Dermis blood vessel endothelial cell (primary cell): Measurements from ENCODE around the gene TCOF1. TPM values are rescaled to one million over a fixed set of nuclear protein-coding genes. Genes with fewer than 3 reads are reported as not detected.

Source experiments
- DNase-seq: peaks from one replicate; pipeline ENCODE4 v3.0.0; 2010
- total RNA-seq: library from RNA; depleted of rRNA; stranded (reverse); fragments of >200 nt; gene quantifications from 2 replicates; pipeline ENCODE4 v1.2.3, GENCODE V29; 2014

The TCOF1 gene
- total RNA-seq, 1 donor from 2014 or later: 14.3 TPM

DNA sequence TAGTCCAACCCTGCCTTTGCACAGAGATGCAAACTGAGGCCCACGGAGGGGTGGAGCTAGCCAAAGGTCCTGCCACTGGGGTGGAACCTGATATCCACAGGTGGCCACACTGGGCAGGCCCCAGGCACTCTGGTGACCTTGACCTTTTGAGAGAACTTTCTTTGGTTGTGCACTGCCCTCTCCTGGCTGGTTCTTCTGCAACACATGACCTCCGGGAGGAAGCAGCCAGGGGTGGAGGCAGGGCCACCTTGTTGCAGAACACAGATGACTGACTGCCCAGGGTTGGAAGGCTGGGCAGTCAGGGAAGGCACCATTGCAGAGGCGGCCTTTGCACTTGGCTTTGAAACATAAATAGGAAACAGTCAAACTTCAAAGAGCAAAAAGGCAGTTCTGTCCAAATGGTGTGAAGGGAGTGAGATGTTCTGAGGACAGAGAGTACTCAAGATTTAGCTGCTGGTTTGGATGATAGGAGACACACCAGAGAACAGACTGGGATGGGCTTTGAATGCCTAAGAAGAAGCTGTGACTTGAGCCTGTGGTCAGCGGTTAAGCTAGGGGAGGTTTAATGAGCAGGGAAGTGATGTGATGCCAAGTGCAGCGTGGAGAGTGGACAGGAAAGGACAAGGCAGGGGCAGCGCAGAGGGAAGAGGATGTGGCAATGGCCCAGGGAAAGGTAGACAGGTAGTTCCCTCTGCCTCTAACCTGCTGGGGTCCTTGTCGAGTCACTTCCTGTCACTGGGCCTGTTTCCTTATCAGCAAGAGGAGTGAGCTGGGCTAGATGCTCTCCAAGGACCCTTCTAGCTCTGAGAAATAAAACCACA is 6.8 kb upstream of the TCOF1 start:
- peak; percentile 77 for DNase-seq

DNA sequence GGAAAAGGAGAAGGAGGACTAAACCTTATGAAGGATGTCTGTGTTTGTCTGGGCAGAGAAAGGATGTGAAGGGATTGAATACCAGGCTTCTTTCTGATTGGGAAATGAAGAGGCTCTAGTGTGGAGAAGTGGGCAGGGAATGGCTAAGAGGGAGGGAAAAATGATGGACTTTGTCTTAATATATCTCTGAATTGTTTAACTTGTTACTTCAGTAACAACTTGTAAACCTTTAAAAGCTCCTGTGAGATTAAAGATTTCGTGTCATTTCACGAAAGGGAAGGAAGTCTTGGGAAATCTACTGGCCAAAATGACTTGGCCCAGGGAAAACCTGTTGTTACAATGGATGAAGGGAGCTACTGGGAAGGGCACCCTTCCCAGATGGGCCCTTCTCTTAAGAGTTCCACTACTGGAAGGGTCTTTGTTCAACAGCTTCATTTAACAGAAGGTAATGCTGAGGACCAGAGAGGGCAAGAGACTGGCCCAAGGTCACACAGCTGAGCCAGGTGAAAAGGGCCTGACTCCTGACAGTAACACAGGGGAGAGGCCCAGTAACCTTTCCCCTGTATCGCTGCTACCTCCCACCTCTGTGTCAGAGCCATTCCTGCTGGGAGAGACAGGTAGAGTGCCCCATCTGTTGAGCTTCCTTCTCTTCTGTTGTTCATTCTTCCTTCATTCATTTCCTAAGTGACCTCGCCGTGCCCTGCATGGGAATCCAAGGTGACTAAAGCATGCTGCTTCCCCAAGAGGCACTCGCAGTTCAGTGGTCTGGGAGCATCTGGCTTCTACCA is 5.1 kb upstream of the TCOF1 start:
- no peak for DNase-seq

DNA sequence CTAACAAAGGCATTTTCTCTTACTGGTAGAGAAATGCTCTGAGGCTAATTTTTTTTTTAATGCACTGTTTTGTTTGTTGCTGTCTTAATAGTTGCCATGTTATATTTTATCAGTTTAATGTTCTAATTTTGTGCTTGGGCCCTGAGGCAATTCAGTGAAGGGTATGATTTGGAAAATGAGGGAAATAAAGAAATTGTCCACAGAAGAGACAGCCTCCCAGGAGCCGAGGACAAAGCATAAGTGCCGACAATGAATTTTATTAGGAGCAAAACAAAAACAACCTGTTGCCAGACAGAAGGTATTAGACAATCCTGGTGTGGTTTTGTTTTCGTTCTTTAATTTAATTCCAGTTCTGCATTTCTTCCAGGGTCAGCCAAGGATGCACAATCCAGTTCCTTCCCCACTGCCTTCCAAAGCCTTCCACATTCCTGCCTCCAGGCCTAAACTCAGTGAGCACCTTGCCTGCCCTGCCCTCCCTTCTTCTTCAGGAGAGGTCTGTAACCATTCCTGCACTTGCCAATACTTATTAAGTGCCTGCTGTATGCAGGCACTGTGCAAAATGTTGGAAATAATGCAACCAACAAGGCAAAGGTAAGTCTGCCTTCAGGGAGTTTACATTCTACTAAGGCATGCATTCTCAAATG is 4.3 kb upstream of the TCOF1 start:
- DNase-seq: no peak

DNA sequence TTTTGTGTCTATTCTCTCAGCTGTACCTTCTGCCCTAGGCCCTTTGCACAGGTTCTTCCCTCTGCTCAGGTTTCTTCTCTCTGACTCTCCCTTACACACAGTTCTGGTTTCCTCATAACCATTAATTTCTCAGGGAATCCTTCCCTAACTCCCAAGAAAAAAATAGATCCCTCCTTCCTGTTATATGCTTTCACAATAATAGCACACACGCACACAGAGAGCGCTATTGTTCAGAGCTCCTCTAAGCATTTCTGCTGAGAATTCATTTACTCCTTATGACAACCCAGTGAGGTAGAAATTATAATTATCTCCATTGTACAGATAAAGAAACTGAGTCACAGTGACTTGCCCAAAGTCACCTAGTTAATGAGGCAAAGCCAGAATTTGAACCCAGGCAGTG is 1.7 kb upstream of the TCOF1 start:
- no peak for DNase-seq

DNA sequence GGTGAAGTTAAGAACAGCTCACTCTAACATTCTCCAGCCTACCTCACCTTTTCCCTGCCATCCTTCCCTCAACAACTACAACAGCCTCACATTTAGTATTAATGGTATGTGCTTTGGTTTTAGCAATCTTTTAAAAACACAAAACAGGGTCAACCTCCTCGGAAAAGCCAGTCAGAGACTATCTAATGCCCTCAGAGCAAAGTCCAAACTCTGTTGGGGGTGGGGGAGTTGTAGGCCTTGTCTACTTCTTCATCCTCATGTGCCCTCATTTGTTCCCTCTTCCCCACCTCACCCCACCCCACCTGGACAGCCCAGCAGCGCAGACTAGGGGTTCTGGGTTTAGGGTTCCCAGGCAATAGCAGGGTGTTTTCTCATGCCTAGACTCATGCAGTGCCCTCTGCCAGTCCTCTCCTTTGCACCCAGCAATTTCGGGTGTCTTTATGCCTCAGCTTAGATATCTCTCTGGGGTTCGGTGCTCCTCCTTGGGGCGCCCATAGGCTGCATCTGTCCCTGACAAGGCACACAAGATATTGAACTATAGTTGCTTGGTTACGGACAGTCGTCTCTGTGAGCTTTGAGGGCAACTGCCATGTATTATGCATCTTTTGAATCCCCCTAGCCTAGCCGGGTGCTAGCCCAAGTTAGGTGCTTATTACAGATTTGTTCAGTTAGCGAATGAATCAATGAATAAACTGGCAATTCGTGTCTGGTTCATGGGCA is 762 bp upstream of the TCOF1 start:
- DNase-seq: no peak

DNA sequence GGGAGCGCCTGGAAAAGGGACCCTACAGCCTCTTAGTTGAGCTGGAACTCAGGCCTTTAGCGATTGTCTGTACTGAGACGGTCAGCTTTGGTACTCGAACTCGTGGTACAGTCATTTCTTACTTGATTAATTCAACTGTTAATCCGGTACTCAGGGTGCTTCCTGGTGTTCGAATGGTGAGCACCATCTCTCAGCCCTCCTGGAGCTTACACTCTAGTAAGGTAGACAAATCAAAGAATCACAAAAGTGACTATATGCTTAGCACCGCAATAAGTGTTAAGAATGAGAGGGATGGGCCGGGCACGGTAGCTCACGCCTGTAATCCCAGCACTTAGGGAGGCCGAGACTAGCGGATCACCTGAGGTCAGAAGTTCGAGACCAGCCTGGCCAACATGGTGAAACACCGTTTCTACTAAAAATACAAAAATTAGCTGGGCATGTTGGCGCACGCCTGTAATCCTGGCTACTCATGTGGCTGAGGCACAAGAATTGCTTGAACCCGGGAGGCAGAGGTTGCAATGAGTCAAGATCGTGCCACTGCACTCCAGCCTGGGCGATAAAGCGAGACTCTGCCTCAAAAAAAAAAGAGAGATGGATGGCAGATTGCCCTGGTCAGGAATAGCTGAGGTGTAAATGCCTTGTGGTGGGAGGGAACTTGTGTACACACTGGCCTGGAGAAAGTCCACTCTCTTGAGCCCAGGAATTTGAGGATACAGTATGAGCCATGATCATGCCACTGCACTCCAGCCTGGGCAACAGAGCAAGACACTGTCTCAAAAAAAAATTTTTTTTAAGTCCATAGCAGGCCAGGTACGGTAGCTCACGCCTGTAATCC is 981 bp downstream of the TCOF1 start:
- DNase-seq: no peak

DNA sequence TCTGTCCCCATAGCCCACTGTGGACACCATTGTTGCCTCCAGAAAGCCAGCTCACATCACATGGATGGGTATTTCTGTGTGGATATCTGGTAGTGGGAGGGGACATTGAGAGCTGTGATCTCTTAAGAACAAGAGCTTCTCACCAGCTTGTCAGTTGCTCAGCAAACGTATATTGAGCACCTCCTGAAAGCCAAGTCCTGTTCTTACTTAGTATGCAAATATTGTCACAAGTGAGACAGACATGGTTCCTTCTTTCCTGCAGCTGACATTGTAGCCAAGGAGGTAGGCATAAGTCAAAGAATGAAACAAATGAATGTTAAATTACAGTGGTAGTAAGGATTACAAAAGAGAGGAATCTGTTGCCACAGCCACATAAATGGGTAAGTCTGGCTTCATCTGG is 3.8 kb downstream of the TCOF1 start:
- DNase-seq: no peak

DNA sequence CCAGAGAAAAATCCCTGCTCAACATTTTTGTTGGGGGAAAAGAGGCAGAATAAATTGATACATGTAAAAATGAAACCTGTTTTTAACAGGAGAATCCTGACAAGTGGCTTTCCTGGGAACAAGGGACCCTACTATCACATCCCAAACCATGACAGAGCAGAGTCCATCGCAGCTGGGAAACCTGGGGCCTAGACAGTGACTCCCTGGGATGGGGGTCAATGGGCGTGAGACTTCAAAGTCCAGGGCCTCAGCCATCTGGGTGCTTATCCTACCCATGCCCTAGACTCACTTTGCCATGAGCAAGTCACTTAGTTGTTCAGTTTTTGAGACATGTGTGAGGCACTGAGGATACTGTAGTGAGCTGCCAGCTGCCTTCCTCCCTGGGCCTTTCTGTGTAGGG is 5.7 kb downstream of the TCOF1 start:
- no peak for DNase-seq

DNA sequence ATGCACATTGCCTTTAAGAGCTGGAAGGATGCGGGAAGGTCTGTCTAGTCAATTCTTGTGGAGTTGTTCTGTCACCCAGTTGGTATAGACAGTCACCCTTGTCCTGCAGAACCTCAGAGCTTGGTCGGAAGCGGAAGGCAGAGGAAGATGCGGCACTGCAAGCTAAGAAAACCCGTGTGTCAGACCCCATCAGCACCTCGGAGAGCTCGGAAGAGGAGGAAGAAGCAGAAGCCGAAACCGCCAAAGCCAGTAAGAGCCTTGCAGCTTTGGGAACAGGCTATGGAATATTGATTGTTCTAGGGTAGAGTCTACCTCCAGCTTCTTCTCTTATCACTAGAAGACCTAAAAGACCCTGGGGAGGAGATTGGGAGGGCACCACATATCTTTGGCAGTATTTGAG is 6.5 kb downstream of the TCOF1 start:
- DNase-seq: no peak

DNA sequence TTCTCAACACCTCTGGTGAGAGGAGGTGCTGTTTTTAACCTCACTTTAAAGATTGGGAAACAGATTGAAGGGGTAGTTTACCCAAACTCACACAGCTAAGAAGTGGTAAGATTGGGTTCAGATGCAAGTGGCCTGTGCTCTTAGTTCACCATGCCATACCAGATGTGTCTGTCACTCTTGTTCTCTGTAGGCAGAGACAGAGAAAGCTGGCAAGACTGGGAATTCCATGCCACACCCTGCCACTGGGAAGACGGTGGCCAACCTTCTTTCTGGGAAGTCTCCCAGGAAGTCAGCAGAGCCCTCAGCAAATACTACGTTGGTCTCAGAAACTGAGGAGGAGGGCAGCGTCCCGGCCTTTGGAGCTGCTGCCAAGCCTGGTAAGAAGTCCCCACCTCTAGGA is 11.0 kb downstream of the TCOF1 start:
- DNase-seq: no peak

DNA sequence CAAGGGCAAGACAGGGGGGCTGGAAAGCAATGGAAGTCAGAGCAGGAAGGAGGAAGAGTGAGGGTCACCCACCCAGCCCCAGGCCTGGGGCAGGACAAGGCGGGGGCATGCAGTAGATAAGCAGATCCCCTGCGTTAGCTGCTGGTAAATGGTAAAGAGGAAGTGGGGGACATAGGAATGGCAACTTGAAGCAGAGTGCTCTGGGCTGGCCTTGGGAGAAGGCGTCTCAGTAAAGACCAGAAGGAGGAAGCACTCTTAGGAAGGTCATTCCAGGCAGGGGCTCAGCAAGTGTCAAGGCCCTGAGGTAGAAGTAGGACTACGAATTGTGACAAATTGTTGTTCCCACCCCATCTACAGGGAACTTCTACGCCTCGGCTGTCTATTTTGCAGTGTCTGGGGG is 15.1 kb downstream of the TCOF1 start:
- DNase-seq: no peak

DNA sequence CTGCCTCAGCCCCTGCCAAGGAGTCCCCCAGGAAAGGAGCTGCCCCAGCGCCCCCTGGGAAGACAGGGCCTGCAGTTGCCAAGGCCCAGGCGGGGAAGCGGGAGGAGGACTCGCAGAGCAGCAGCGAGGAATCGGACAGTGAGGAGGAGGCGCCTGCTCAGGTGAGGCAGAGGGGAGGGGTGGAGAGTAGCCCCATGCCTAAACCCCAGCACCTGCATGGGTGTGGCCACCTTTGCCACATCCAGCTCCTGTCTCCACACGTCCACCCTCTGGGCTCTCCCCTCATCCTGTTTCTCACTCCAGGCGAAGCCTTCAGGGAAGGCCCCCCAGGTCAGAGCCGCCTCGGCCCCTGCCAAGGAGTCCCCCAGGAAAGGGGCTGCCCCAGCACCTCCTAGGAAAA is 17.2 kb downstream of the TCOF1 start:
- DNase-seq: no peak

DNA sequence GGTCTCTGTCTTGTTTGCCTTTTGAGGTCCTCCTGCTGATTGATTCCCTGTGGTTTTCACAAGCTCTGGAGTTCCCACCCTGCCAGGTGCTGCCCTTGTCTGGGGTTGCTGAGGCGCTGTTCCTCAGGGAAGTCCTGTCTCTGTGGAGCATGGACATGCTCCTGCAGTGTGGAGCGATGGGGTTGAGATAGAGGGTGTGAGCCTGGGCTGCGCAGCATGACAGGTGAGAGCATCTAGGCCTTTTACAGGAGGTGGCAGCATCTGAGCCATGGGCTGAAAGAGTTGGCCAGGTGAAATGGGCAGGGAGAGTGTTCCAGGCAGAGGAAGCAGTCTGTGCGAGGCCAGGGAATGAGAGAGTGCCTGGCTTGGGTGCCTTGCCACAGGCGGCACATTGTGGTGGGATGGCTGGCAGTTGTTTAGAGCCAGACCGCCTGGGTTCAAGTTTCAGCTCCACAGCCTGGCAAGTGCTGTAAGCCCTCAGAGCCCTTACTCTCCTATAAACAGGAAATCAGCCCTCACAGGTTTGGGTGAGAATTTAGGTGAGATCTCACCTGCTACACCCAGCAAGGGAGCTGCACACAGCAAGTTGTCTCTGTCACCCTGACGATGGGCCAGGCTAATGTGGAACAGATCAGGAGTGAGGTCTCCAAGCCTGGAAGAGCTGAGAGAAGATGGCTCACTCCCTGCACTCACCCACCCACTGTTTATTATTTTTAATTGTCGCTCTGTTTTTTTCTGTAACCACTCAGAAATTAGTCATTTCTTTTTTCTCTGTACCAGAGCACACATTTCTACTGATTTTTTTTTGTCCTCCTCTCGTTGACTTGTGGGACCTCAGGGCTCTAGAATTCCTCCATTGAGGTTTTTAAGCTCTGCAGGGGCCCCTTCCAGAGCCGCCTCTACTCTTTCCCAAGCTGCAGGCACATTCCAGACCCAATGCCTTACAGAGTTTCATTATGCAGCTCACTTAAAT is 19.6 kb downstream of the TCOF1 start:
- DNase-seq: no peak

DNA sequence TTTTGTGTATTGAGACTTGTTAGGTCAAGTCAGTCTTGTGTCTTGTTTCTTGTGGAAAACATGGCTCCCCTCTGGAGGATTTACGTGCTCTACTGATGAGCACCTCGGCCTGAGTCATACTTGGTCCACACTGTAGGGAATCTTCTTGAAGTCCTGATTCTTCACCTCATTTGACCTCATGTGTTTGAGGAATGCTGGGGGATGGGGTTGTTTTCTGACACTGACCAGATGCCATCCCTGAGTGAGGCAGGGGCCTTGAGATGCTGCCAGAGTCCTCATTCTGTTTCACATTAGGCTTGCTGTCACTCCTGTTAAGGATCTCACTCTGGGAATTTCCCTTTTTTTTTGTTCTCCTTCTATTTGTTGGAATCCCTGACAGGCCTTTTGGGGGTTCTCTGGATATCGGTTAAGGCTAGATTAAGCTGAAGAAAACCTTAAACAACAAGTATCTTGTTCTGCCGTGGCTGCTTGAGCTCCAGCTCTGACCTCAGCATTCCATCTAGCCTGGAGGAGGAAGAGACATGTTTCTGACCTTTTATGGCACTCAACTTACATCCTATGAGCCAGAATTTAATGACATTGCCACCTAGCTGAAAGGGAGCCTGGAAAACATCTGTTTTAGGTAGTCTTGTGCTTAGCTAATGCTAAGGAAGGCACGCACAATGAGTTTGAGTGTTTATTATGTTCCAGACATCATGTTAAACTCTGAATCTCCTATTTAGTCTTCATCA is 20.6 kb downstream of the TCOF1 start:
- DNase-seq: no peak

DNA sequence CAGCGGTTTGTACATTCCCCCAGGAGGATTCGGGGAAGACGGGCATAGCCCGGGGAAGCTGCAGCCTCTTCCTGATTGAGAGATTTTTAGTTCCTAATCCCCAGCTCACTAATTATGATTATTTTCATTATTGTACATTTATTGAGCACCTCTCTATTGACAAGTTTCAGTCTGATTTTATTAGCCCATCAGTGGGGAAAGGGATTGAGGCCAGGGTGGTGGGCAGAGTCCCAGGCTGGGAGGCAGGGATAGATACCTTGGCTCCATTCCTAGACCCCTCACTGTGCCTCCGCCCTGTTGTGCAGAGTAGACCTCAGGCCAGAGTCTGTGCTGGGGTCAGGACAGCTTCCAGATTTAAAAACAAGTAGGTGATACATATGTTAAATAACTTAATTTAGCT is 27.2 kb downstream of the TCOF1 start:
- no peak for DNase-seq

DNA sequence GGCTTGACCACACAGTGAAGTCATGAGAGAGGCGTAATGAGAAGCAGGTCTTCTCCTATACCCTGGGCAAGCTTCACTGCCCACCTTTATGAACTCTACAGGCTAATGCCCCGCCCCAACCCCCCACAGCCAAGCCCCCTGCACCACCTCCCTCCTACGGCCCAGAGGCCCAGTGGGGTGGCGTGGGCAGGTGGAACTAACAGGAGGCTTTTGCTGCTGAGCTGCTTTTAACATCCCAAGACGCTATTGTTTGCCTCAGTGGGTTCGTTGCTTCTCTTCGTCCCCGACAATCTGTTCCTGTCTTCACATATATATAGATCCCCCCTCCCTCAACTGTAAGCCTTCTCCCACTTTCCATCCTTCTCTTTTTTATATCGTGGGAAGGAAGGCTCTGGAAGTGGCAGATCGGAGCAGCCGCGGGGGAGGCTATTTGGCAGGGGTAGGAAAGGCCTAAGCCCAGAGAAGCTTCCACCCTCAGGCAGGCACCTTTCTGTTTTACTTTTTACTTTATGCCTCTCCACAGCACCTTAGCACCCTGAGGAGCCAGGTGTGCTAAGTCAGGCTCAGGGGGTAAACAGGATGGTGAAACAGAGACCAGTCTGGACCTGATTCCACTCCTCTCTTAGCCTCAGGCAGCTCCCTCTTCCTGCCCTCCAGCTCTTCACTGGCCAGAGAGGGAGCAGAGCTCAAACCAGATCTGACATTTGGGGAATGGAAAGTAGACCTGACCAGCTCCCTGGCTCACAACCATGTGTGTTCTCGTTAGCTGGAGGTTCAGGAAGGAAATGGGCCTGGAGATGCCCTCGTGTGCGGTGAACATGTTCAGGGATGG is 28.7 kb downstream of the TCOF1 start:
- DNase-seq: no peak

DNA sequence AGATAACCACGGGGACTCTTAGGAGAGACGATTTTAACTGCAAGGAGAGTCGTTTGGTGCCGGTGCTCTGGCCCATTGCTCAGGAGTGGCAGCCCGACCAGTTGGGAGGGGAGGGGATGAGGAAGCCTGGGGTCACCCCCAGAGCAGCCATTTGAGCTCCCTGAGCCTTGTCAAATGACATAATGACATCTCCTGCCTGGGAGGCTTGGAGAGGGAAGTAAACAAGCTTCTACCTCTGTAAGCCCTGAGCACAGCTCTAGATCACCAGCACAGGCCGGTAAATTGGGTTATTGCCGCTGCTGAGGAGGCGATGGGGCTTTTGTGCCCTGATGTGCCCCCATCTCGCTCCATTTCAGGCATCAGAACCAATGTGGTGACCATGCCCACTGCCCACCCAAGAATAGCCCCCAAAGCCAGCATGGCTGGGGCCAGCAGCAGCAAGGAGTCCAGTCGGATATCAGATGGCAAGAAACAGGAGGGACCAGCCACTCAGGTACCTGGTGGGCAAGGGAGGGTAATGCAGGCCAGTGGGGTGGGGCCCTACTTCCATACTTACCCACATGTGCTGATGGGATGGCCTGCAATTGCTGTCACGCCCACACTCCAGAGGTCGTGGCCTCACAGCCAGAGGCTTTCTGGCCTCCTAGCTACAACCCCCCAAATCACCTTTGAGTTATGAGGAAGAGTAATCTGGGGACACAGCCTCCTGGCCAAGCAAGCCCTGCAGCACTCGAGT is 32.2 kb downstream of the TCOF1 start:
- no peak for DNase-seq

DNA sequence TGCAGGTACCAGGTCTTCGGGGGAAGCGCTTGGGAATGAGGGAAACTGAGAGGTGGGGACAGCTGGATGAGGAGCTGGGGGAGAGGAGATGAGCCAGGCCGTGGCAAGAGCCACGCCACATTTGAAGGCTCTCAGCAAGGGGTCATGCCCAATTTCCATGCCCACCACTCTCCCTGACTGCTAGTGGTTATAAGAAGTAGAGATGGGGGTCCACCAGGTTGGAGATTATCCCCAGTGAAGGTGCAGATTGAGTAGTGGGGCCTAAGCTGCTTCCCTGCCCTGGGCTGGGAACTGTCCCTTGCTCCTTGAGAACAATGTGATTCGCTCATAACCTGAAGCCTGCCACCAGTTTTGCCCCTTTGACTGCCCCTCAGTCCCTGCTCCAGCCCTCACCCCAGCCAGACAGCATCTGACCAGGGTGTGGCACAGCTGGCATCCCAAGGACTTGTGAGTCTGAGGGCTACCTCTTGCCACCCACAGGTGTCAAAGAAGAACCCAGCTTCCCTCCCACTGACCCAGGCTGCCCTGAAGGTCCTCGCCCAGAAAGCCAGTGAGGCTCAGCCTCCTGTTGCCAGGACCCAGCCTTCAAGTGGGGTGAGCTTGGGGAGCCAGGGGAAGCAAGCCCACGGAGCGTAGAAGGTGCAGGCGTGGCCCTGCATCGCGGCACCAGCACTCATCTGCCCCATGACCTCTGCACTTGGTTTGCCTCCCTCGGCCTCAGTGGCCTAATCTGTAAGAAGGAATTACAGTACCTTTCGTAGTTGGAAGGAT is 33.8 kb downstream of the TCOF1 start:
- no peak for DNase-seq
